COLO668 (cell line): Measurements from ENCODE around the gene SLAIN2.
"Not testable (repeated sequence)": the region's sequence is repeated elsewhere in the genome, so short reads cannot be mapped to it uniquely, and the experiment has no call there.

Experiments
- DNase-seq: peaks from one replicate; lab custom pipeline; 2025; ENCODE audit not compliant: unreplicated experiment; lab: John Stamatoyannopoulos, UW

SLAIN2 gene

DNA sequence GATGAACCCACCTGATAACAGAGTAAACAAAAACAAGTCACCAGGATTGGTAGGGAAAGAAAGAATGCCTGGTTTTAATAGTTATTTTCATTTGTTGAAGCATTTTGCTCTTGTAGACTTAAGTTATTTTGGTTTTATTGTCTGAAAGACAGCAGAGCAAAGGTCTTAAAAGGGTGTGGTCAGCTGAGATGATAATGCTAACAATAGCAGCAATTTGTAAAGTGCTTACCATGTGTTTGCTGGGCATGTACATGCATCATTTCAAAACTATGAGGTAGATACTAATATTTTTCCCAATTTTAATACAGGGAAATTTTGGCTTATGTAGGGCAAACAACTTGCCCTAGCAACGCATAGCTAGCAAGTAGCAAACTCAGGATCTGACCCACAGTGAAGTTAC is 95.0 kb downstream of the SLAIN2 start:
- no peak for DNase-seq

DNA sequence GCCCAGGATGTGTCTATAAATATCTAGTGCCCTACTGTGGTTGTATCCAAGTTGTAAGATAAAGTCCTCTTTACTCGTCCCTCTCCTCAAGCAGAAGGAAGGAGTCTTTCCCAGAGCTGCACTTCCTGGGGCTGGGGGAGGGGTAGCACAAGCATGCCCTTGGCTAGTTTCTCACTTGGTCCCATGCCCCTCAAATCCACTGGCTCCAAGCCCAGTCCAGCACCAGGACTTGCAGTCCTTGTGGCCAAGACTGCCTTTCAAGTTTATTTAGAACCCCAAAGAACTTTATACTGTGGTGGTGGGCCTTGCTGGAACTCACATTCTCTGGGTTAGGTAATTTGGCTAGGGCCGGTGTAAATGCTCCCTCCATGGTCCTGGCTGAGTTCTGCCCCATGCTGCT is 98.7 kb downstream of the SLAIN2 start:
- DNase-seq, result no peak

DNA sequence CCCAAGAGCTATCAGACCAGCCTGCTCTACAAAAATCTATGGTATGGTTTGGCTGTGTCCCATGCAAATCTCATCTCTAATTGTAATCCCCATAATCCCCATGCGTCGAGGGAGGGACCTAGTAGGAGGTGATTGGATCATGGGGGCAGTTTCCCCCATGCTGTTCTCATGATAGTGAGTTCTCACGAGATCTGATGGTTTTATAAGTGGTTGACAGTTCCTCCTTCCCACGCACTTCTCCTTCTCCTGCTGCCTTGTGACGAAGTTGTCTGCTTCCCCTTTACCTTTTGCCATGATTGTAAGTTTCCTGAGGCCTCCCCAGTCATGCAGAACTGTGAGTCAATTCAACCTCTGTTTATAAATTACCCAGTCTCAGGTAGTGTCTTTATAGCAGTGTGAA is 99.6 kb downstream of the SLAIN2 start:
- not testable (repeated sequence) for DNase-seq

DNA sequence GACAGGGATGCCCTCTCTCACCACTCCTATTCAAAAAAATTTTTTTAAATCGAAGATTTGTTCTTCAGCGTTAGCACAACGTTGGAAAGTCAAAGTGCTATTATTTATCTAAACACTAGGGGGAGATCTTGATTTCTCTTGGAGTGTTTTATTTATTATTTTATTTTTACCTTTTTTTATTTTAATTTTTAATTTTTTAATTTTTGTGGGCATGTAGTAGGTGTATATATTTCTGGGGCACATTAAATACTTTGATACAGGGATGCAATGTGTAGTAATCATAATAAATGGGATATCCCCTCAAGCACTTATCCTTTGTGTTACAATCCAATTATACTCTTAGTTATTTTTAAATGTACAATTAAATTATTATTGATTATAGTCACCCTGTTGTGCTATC is 104.4 kb downstream of the SLAIN2 start:
- DNase-seq, result no peak

DNA sequence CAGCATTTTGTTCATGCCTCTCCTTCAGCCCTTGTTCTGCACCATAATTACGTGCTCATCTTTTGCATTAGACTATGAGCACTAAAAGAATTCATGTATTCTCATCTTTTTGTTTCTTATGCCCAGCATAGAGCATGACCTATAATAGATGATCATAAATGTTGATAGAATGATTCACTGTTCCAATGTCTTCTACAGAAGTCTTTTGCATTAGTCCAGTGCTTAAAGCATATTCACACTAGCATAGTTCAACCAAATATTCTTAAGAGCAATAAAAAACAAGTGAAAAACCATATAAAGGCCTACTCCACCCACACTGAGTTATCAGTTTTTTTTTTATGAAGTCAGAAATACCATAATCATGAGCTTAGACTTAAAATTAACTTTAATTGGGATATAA is 105.3 kb downstream of the SLAIN2 start:
- DNase-seq, result no peak

DNA sequence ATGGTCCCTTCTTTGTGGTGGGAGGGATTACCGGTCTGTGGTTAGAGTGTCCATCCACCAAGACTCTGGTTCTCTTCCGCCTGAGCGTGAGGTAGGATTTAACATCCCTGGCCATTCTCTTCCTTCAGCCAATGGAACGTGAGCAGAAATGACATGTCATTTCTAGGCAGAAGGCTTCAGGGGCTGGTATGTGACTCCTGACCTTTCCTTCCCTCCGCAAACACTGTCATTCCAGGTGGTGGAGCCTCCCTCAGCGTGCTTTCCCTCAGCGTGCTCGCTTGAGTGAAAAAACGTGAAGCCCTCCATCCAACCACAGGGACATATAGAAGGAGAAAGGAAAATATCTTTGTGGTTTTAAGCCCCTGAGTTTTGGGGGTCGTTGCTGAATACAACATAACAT is 107.8 kb downstream of the SLAIN2 start:
- no peak for DNase-seq

DNA sequence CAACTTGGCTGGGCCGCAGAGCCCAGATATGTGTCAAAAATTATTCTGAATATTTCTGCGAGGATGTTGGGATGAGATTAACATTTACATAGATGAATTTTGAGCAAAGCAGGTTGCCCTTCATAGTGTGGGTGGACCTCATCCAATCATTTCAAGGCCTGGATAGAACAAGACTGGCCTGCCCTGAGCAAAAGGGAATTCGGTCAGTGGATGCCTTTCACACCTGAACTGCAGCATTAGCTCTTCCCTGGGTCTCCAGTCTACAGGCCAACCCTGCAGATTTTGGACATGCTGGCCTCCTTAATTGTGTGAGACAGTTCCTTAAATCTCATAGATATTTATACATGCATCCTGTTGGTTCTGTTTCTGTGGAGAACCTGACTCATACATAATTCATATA is 109.4 kb downstream of the SLAIN2 start:
- no peak for DNase-seq

DNA sequence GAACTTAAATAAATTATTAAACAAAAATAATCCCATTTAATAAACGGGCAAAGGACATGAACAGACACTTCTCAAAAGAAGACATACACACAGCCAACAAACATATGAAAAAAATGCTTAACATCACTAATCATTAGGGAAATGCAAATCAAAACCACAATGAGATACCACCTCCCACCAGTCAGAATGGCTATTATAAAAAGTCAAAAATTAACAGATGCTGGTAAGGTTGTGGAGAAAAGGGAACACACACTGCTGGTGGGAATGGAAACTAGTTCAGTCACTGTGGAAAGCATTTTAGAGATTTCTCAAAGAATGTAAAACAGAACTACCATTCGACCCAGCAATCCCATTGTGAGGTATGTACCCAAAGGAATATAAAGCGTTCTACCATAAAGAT is 110.3 kb downstream of the SLAIN2 start:
- not testable (repeated sequence) for DNase-seq

DNA sequence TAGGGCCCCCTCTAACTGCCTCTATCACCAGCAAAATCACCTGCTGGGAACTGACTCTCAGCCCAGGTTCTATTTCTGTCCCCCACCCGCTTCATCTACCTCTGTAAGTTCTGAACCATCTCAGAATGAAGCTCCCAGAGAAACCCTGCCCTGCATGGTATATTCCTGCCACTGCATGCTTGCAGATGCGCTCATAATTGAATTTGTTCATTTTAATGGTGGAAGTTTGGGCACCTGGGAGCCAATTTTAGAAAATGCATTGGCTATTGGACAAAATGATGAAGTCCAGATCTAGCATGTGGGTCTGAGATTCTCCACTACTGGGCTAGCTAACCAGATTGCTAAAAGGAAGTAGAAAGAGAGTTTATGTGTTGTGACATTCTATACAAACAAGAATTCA is 113.3 kb downstream of the SLAIN2 start:
- DNase-seq, result no peak

DNA sequence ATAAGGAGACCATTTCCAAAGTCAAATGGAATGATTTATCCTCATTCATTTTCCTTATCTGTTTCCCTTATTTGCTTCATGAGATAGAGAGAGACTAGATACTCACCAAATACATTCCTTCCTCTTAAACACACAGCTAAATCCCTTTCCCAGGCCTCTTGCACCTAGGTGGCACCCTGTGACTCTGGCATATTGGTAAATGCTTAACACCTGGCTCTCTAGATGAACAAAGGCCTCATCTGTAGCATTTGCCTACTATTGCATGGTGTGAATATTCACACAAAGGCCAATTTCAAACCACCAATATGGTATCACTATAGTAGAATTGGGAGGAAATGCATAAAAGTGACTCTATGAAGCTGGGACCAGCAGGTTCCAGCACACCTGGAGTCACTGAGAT is 119.7 kb downstream of the SLAIN2 start:
- no peak for DNase-seq

DNA sequence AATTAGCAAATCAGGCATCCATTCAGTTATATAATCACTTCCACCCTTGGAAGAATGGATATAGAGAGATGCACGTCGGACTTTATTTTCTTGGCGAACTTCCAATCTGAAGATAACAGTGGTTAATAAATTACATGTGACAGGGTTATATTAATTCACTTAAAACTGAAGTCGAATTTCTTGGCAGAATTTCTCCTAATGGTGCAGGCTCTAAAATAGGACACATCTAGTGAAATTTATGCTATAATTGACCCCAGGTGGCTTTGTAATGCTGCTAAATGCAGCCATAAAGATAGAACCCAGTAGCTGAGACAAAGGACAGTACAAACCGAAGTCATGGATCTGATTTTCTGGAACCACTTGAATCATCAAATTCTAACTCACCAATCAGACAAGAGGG is 121.0 kb downstream of the SLAIN2 start:
- DNase-seq, result no peak

DNA sequence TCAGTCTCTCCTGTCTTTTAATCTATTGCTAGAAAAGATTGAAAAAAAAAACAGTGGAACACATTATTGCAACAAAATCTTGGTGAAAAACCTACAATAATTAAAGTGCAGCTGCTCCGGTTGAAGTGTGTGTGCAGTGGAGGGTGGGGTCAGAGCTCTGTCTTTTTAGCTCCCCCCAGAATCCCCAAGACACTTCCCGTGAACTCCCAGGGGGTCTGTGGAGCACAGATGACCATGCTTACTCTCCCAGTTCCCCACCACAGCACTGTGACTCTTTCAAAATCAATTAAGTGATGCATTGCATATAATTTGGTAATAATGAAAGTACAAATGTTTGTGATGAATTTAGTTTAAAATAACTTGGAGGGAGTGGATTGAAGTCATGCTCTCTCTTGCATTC is 126.1 kb downstream of the SLAIN2 start:
- no peak for DNase-seq

DNA sequence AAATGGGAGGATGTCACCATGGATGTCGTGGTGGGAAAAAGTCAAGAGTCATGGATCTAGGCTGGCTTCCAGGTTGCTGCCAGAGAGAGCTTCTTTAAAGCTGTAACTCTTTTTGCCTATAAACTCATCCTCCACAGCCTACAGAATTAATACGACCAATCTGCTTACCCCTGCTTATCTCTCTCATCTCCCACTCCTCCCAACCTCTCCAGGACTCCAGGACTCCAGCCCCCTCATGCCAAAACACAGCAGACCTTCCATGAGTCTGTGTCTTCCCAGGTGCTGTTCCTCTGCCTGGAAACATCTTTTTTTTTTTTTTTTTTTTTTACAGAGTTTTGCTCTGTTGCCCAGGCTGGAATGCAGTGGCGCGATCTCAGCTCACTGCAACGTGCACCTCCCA is 126.6 kb downstream of the SLAIN2 start:
- DNase-seq, result no peak

DNA sequence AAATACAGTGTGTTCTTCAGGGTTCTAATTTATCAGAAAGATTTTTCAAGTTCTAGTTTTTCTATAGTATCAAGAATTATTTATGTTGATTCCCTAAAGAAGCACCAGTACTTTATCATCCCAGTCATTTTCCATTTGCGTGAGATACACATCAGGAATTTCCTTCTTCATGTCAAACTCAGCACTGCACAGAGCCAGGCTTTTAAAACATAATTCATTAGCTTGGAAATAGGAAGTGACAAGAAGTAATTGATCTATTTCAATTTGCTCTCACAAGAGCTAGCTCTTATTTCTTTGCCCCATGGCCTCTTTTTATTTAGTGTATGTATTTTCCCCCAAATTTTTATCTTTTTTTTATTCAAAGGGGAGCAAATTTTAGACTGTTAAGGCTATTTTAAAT is 128.8 kb downstream of the SLAIN2 start:
- no peak for DNase-seq

DNA sequence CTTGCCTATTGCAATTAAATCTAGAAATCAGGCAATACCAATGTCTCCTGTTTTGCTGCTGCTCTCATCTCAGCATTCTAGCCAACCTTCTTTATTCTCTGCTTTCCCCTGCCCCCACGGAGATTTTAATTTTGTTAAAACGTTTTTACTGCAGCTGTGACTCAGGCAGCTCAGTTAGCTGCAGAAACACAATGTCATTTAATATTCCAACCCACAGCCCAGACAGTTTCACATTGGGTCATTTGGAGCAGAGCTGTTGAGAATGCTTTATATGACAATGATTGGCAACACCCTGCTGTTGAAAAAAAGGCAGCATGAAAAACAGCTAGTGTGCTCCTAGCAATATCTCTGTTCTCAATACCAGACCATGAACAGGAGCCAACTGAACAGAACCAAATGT is 129.2 kb downstream of the SLAIN2 start:
- DNase-seq, result no peak

DNA sequence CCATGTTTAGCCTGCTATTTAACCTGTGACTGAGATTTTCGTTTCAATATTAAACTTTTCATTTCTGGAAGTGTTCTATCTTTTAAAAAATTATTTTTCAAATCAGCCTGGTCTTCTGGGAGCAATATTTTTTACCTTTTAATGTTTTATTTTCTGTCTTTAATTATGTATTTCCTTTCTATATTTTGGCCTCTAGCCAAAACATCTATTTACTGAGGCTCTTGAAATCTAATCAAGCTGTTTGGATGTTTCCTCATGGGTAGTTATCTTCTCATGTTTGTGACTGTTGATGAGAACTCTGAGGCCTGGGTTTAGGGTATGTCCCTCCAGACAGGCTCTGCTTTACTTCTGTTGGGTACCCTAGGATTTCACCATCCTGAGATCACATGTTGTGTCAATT is 131.5 kb downstream of the SLAIN2 start:
- no peak for DNase-seq

DNA sequence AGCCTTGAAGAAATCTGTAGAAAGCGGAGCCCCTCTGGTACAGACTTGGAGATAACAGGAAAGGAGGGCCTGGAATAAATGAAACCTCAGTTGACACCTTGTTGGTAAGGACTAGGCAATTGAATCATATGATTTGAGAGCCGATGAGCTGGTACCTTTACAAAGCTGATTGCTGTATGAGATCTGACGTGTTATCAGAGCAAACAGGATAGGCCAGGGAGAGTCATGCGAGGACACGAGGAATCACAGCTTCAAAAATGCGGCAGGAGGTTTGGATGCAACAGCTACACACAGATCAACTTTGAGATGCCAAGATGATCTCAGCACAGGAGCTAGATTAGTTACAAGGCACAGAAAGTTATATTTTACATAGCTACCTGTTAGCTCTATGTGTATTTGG is 134.4 kb downstream of the SLAIN2 start:
- DNase-seq, result no peak
